Activated CD8-positive, alpha-beta memory T cell treated with anti-CD3 and anti-CD28 coated beads, Interleukin-2, amount 50 U/mL, for 1 hour (primary cell): Measurements from ENCODE around the gene ADPRM.
"Not testable (repeated sequence)": the region's sequence is repeated elsewhere in the genome, so short reads cannot be mapped to it uniquely, and the experiment has no call there.

Experiments used
- DNase-seq: peaks from one replicate; pipeline ENCODE4 v3.0.0-alpha.2; 2020; ENCODE audit errors: extremely low read depth

Gene ADPRM

DNA sequence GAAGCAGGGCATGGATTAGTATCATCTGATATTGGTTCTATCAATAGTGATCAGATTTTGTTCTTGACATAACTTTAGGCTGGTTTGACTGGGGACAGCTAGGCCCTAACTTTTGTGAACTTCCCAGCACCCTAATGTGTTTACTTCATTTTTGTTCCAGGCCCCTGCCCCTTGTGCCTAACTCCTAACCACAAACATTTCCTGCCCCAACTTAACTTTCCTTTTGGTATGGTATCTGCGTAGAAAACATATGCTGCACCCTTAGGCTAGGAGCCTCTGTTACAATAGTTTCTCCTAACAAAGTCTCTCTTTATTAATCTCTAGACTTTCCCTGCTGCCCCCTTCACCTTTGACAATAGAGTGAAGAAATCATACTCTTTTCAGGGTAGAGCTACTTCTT lies 2.5 kb downstream of the ADPRM start:
- no peak for DNase-seq

DNA sequence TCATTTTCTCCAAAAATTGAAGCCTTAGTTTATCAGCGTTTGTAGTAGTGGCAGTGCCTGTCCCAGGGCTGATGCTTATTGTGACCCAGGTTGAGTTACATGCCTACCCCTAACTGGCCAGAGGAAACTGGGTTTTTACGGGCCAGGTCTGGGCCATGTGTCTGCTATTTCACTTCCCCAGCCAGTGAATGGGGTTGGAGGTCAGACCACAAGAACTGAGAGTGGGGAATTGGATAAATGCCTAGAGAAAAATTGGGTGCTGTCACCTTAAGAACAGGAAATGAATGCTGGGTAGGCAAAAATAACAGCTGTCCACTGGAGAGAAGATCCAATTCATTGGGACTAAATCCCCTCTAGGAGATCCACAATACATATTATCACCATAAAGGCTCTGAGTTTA lies 5.2 kb downstream of the ADPRM start:
- no peak for DNase-seq

DNA sequence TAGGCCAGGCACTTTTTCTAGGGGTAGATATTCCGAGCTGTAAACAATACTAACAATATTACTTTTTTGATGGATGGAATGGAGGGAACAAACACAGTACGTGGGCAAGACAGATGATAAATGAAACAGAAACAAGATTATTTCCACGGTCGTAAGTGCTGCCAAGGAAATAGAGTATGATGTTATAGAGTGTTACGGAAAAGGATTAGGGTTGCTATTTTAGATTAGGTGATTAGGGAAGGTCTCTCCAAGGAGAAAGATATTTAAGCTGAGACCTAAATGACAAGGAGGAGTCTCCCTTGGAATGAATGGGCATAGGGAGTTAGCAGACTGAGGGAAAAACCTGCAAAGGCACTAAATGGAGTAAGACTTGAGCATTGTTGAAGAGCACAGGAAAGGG lies 8.3 kb downstream of the ADPRM start:
- DNase-seq: no peak

DNA sequence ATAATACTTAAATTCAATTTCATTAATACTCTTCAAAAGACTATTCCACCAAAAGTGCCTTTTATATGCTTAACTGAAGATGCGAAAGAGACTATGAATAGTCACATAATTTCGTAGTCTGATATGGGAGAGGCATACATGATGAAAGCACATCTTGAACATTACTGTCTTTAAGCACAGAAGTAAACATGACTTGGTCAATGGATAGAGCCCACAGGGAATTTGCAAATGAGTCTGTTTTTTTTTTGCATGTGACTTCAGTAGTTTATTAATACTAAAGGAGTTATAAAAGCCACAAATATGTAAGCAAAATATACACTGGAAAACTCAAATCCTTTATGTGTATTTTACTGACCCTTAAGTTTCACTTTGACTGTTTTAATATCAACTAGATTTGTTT lies 15.9 kb downstream of the ADPRM start:
- DNase-seq: no peak

DNA sequence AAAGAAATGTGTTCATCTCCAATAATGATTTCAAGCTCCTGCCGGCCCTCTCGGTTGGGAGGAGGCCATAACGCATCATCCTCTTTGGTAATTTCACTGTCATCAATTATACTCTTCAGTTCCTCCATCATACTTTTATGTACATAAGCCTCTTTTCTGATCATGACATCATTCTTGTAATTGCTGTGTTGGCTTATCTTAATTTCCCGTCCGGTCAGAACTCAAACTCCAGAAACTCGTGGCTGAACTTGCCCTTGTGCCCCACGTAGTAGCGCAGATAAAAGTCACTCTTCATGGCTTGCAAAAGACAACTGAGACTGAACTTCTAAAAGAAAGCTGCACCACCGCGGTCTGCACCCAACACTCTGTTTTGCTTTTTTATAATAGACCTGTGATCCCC lies 18.8 kb downstream of the ADPRM start:
- DNase-seq: no peak

DNA sequence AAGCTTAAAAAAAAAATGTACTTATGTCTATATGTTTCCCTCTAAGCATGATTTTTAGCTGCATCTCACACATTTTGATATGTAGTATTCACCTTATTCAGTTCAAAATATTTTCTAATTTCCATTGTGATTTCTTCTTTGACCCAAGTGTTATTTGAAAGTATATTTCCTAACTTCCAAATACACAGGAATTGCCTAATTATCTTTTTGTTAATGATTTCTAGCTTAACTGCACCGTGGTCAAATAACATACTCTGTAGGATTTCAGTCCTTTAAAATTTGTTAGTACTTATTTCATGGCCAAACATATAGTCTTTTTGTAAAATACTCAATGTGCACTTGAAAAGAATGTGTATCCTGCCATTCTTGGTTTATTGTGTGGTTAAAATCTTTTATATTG lies 21.2 kb downstream of the ADPRM start:
- DNase-seq: no peak

DNA sequence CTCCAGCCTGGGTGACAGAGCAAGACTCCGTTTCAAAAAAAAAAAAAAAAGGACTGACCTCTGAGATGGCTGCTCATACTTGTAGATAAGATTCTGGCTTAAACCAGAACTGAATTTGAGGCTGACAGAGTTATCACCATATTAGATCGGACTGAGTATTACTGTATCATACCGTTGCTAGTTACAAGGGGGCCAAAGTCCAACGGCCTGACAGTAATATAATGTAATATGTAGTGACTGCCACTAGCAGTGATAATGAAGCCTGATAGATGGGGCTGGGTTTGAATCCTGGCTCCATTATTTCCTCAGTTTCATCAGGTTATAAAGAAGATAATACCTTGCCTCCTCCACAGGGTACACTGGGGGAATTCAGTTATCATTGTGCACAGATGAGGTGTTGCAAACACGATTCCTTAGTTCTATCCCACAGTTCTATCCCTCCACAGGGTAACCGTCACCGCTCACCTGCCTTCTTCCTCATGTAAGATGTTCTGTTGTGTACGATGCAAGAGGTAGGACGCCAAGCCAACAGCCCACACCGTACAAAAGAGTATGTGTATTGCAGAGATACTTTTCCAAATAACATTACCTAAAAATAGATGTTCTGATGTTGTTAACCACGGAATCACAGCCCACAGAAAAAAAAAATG lies 27.3 kb downstream of the ADPRM start:
- DNase-seq: no peak

DNA sequence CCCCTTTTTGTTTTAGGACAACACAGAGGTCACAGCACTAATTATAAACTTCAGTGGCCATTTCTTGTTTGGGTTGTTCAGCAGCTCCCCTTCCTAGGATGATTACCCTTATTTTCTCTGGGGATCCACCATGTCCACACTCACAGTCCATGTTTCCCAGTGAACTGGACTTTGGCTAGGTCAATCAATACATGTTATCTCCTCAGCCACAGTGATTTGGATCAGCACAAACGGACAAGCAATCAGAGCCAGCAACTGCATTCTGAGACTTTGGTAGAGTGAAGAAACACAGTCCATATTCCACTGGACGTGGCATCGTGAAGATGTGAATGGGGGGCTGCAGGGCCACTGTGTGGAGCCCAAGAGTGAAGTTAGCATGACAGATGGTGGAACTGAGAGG lies 27.9 kb downstream of the ADPRM start:
- no peak for DNase-seq

DNA sequence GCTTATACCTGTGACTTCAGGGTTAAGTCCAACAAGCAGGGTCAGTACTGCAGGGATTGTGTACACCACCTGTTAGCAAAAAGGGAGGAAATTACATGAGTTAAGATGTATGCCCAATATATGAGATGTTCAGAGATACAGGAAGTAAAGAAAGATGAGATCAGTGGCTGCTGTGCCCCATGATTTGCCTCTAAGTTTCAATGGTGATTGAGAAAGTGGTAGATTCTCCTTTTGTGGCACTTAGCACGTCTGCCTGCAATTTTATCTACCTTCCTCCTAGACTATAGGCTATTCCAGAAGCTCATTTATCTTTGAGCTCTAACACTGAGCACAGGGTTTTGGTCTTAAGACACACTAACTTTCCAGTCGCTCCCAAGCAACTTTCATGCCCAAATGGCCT lies 28.8 kb downstream of the ADPRM start:
- DNase-seq: no peak

DNA sequence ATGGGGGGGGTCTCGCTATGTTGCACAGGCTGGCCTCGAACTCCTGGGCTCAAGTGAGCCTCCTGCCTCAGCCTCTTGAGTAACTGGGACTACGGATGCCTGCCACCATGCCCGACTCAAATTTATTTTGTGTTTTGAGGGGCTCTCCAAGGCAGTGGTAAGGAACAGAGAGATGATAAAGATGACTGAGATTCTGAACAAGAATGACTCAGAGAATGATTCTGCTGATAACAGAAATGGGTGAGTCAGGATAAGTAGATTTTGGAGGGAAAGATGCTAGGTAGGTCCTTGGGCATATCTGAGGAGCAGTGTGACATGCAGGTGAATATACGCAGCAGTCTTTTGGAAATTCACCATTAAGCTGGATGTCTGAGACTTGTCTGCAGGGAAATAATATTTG lies 29.8 kb downstream of the ADPRM start:
- DNase-seq: no peak

DNA sequence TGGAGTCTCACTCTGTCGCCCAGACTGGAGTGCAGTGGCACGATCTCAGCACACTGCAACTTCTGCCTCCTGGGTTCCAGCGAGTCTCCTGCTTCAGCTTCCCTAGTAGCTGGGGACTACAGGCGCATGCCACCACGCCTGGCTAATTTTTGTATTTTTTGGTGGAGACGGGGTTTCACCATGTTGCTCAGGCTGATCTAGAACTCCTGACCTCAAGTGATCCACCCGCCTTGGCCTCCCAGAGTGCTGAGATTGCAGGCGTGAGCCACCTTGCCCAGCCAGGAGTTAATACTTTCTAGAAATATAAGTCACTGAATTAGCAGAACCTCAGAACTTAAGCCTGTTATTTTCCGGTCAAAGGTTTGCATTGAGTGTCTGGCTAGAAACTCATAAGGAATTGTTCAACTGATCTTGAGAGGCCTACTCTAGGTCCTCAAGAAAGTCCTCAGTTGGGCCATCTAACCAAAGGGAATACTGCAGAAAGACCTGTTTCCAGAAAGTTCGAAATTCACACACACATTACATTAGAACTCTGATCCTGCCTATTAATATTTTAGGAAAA lies 31.0 kb downstream of the ADPRM start:
- DNase-seq: no peak

DNA sequence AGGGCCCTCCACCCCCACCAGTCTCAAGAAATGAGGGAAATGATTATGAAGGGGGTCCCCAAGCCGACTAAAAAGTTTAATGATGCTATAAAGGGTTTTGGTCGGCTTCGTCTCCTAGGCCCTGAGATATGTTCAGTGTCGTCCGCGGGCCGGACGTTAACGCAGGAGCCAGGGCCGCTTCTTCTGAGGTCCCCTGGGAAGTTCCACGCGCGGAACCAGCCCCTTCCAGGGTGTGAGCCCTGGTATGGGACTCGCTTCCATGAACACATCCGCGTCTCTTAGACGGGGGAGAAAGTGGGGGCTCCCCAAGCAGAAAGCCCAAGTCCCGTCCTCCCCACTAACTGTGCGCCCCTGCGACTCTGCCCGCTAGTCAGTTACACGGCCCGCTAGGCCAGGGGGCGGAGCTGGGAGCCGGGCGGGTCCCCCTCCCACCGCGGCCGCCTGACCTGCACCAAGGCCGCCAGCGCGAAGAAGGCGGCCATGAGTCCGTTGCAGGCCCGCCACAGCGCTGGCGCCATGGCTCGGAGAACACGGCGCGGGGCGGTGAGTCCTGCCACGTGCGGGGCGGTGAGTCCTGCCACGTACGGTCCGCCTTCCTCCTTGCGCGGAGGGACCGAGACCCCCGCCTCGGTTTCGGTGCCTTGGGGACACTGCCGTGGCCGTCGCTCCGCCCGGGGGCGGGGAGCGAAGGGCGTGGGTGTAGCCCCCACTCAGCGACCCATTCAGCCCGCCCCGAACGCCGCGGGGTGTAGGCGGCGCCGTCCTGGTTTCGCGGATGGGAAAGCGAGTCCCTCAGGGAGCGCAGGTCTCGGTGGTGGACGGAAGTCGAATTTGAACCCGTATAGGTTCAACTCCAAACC lies 32.2 kb downstream of the ADPRM start, which contains the start of gene TMEM220:
TSS of gene TMEM220 (minus strand) at position 690 of the 860 bp plus-strand sequence. CDS start at position 518, 172 bp downstream.
- DNase-seq: no peak

DNA sequence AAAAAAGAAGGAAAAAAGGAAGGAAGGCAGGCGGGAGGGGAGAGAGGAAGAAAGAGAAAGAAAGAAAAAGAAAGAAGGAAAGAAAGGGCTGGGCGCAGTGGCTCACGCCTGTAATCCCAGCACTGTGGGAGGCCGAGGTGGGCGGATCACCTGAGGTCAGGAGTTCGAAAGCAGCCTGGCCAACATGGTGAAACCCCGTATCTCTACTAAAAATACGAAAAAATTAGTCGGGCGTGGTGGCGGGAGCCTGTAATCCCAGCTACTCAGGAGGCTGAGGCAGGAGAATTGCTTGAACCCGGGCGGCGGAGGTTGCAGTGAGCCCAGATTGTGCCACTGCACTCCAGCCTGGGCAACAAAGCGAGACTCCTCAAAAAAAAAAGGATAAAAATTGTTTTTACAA lies 32.9 kb downstream of the ADPRM start:
- DNase-seq: not testable (repeated sequence)

DNA sequence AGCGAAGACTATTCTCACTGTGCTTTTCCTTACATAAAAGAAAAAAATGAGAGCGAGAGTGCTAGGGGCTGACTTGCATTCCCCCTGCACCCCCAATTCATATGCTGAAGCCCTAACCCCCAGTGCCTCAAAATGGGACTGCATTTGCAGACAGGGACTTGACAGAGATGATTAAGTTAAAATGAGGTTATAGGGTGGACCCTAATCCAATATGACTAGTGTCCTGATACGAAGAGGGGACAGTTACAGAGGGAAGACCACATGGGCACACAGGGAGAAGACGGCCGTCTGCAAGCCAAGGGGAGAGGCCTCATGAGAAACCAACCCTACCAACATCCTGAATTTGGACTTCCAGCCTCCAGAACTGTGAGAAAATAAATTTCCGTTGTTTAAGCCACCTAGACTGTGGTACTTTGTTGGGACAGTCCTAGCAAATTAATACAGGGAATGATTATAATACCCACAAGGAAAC lies 34.0 kb downstream of the ADPRM start:
- no peak for DNase-seq

DNA sequence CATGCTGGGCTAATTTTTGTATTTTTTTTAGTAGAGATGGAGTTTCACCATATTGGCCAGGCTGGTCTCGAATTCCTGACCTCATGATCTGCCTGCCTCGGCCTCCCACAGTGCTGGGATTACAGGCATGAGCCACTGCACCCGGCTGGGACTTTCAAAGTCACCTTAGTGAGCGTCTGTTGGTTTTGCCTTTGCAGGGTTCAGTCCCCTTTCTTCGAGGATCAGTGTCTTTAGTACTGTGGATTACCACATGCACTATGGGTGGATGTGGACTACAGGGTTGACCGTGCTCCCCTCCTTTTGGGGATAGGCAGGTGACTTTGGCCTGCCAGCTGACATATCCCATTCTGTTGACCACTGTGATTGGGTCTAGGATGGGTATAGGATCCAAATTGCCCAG lies 34.7 kb downstream of the ADPRM start:
- not testable (repeated sequence) for DNase-seq

DNA sequence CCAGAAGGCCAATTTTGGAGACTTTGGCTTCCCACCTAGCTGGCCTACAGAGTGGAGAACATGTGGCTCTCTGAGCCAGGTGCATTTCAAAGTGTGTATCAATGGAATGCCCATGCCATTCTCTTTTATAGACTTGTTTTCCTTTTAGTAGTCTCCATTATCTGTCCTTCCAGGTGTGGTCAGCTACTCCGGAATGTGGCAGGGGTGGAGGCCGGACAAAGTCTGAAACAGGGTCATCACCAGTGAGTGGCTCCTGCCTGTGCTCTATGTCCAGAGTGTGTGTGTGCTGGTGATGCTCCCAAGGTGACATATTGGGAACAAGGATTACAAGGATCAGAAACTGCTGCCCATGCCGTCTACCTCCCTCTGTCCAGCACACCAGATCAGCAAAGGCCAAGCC lies 36.3 kb downstream of the ADPRM start:
- no peak for DNase-seq

DNA sequence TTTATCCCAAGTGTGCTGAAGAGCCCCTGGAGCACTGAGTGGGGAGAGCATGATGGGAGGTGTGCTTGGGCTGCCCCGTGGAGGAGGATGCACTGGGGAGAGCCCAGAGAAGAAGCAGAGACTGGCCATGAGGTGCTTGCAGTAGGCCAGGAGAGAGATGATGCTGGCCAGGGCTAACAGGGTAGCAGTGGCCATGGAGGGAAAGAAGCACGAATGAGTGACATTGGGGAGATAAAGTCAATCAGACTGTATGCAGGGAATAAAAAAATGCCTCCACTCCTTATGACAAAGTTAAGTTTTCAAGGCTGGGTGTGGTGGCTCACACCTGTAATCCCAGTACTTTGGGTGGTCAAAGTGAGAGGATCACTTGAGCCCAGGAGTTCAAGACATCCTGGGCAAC lies 37.9 kb downstream of the ADPRM start:
- DNase-seq: no peak

DNA sequence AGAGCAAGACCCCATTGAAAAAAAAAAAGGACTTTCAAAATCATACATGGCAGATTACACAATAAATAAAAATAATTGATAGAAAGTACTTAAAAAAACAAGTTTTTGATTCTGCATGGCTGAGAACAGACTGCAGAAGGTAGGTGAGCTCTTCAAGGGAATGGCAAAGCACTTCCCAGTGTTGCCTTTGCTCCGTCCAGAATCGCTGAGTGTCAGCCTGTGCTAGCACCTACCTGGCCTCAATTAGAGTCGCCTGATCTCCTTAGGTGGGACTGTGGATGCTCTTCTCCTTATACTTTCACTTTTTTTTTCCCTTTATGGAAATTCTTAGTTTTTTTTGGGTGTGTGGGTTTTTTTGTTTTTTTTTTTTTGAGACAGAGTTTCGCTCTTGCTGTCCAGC lies 38.4 kb downstream of the ADPRM start:
- DNase-seq: no peak

DNA sequence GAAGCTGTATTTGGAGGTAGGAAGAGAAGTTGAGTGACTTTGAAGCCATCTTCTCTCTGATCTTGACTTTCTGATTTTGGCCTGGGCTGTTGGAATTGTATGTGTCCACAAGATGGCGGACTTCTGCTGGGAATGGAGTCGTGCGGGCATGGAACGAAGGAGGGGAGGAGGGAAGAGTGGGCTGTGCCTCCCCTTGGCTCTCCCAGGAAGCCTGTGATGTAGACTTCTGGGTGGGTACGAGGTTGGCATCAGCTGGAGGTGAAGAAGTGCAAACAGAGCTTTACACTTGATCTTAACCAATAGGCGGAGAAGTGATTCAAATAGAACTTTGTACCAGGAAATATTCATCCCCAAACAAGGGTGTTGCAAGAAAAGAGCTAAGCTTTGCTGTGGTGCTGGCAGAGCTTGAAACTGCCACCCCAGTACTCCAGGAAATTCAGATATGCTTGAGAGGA lies 39.8 kb downstream of the ADPRM start:
- DNase-seq: no peak

DNA sequence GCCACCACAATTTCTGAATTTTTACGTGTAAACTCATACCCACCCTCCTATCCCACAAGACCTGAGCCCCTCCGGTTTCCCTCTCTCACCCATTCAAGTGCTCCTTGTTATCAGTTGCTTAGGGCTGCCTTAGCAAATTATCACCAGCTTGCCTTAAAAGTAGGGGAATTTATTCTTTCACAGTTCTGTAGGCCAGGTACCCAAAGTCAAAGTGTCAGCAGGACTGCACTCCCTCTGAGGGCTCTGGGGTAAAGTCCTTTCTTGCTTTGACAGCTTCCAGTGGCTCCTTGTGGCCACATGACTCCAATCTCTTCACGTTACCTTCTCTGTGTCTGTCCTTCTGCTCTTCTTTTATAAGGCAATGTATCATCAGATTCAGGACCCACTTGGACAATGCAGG lies 40.3 kb downstream of the ADPRM start:
- DNase-seq: no peak

DNA sequence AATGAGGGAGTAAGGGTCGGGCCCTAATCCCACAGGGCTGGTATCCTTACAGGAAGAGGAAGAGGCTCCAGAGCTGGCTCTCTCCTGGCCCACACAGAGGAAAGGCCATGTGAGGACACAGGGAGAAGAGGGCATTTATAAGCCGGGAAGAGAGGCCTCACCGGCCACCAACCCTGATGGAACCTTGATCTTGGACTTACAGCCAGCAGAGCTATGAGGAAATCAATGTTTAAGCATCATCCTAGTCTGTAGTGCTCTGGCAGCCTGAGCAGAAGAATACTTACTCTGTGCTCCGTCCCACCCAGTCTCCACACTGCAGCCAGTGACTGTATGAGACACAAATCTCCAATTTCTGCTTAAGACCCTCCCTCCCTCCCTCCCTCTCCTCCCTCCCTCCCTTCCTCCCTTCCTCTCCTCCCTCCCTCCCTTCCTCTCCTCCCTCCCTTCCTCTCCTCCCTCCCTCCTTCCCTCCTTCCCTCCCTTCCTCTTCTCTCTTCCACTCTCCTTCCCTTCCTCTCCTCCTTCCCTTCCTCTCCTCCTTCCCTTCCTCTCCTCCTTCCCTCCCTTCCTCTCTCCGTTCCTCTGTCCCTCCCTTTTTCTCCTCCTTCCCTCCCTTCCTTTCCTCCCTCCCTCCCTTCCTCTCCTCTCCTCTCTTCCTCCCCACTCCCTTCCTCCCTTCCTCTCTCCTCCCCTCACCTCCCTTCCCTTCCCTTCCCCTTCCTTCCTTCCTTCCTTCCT lies 41.3 kb downstream of the ADPRM start:
- no peak for DNase-seq

DNA sequence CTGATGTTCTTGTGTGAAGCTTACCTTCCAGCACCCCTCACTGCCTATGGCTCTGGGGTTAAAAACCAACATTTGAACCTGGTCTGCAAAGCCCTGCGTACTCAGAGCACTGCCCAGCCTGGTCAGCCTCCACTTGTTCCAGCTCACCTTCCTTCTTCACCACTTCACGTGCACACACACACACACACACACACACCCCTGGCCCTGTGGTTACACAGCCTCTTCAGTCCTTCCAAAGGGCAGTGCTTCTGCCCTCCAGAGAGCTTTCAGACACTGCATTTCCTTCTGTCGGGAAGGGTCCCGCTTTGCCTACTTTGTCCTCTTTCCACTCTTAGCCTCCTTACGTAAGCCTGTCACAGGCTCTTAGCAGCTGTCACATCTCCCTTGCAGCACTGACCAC lies 42.0 kb downstream of the ADPRM start:
- DNase-seq: no peak
